Heart left ventricle (tissue), 16 donors: ENCODE measurements around the gene ARHGAP31. TPM values are rescaled to one million over a fixed set of nuclear protein-coding genes. Genes with fewer than 3 reads are reported as not detected.
A peak's percentile ranks its signal among the peaks of the same experiment; 100 is the strongest.

Experiments used
- ATAC-seq, 4 donors: fragments of 200-7000 bp; cut with Tn5 transposase; one replicate each; pipeline ENCODE4 v1.9.1; 2020 to 2022; ENCODE audit warnings: moderate library complexity in 4 of 4, mild to moderate bottlenecking in 3 of 4, moderate number of reproducible peaks in 1 of 4
- DNase-seq, 5 donors: peaks; one replicate each; pipeline ENCODE4 v3.0.0-alpha.2; 2020
- H3K27ac ChIP-seq, 12 donors: fragments of 200-600 bp; sonication (generic) in 4 of 12; one replicate each; pipeline versions ENCODE4 v1.5.0 to v1.8.0; 2016 to 2022; ENCODE audit warnings: mild to moderate bottlenecking in 2 of 12
- H3K27me3 ChIP-seq, 9 donors: fragments of 200-600 bp; sonication (generic) in 2 of 9; one replicate each; pipeline versions ENCODE4 v1.5.1 to v1.8.0; 2016 to 2022; ENCODE audit warnings: mild to moderate bottlenecking in 3 of 9
- H3K36me3 ChIP-seq, 9 donors: fragments of 200-600 bp; sonication (generic) in 2 of 9; one replicate each; pipeline versions ENCODE4 v1.5.0 to v1.8.0; 2018 to 2022; ENCODE audit warnings: mild to moderate bottlenecking in 2 of 9
- H3K4me1 ChIP-seq, 12 donors: fragments of 200-600 bp; sonication (generic) in 4 of 12; one replicate each; pipeline versions ENCODE4 v1.5.0 to v1.8.0; 2016 to 2022; ENCODE audit warnings: mild to moderate bottlenecking in 3 of 12
- H3K4me3 ChIP-seq, 12 donors: fragments of 200-600 bp; sonication (generic) in 4 of 12; one replicate each; pipeline versions ENCODE4 v1.5.0 to v1.8.0; 2017 to 2022; ENCODE audit warnings: mild to moderate bottlenecking in 9 of 12, moderate library complexity in 4 of 12
- H3K9me3 ChIP-seq, 12 donors: fragments of 200-600 bp; sonication (generic) in 4 of 12; one replicate each; pipeline versions ENCODE4 v1.5.0 to v1.8.0; 2016 to 2022; ENCODE audit warnings: mild to moderate bottlenecking in 1 of 12
- CTCF ChIP-seq, 12 donors: fragments of 200-600 bp; sonication (generic) in 4 of 12; IDR thresholded peaks; one replicate each; pipeline versions ENCODE4 v1.5.0 to v1.8.0; 2018 to 2022; ENCODE audit warnings: antibody characterized with exemption in 12 of 12, mild to moderate bottlenecking in 5 of 12
- POLR2A ChIP-seq, 2 donors: fragments of 450-650 bp; IDR thresholded peaks; one replicate each; pipeline ENCODE4 v1.6.1; 2017; ENCODE audit warnings: antibody characterized with exemption in 2 of 2, mild to moderate bottlenecking in 2 of 2, moderate library complexity in 2 of 2
- WGBS, 4 donors: extraction: QIAGEN DNeasy Blood & Tissue Kit in 2 of 4; methylation state at CpG; one replicate each; pipeline versions ENCODE4 v1.1.5 to v1.1.7; 2013 to 2018; 5-methylcytosine and 5-hydroxymethylcytosine counted together
- intact Hi-C, 10 donors: fragments of 100-400 bp; cut with DNase I; formaldehyde crosslinking; loops; one replicate each; pipeline versions ENCODE4 v1.11.1 to v1.14.2; 2022
- polyA plus RNA-seq, 2 donors: library from polyadenylated mRNA; stranded (reverse); fragments of 200-250 nt; gene quantifications; one replicate each; pipeline ENCODE4 v1.2.3, GENCODE V29; 2013
- total RNA-seq, 9 donors: library from RNA; depleted of rRNA in 2 of 9; stranded (reverse); fragments of >200 nt in 2 of 9; fragmentation: NEBNext Ultra II Directional in 3 of 9; extraction: Animal tissue kit (Norgen Biotek cat#: 25700) in 3 of 9; gene quantifications; one replicate each; pipeline versions ENCODE4 v1.1.0 to v1.2.4, GENCODE V29; 2016 to 2023
- donor health status: ischemic (EF 13 %, LVEDD 7.1; RV severe dilation, severe dysfunction).
- donor health status: healthy with polysubstance abuse.
- donor health status: DM: no; HTN: yes; CAD: no.
- donor health status: DM: no; HTN: no; CAD: no.
- donor health status: ischemic (EF 25% LVEDD 6.9; RV normal size, moderate dysfunction).
- donor health status: ischemic (EF 25% LVEDD 5.7; RV mildly dilated, moderate dysfunction).
- donor health status: healthy.
- donor health status: DM: yes; HTN: yes; CAD: no.
- donor health status: ischemic (EF 35%, LVEDD 5.7; RV mildly dilated, moderate dysfunction).
- donor health status: nonischemic (EF 11% LVEDD 7.7; RV severe dilation, severe dysfunction).
- donor health status: DM: yes; HTN: yes; CAD: no.
- donor health status: PGD.
- donor health status: ischemic (EF 29% LVEDD 5.4; RV normal size, mild dysfunction).
- donor health status: nonischemic (EF 23%, LVEDD 6.1; RV moderate dilation, normal function).

Gene ARHGAP31
- total and polyA plus RNA-seq, 11 donors = 10.4 to 79.1 (median 33.5) TPM

GRCh38 chr3:119297169-119297568 is 3.0 kb downstream of the ARHGAP31 start:
- H3K27me3 ChIP-seq = no peaks in the 10 kb centered on the region
- H3K4me1 ChIP-seq = peaks cover 3 to 78% (median 70%) of the 10 kb centered on the region in 12 donors
- DNase-seq = peak in 2 of 5 donors; percentile 38 to 59
- no peak for ATAC-seq
- TF ChIP-seq CTCF (IDR thresholded peaks at IDR 0.05) = no peak
- no peak for TF ChIP-seq POLR2A (IDR thresholded peaks at IDR 0.05)
- H3K9me3 ChIP-seq = no peaks in the 10 kb centered on the region
- peak overlapping the region; percentile 7 to 100 (median 98) for H3K27ac ChIP-seq
- peaks cover 0 to 27% (median 15%) of the 10 kb centered on the region in 9 donors for H3K36me3 ChIP-seq
- intact Hi-C loops = loop anchor here in 3 of 10 donors (5.0 kb wide), 3 partner anchors 35 to 55 kb away; no protein-coding TSS in a partner anchor
- peak overlapping the region in 11 of 12 donors; percentile 74 to 97 (median 88) for H3K4me3 ChIP-seq

- intact Hi-C loops = loop anchor here in 3 of 10 donors (2.0 to 5.0 kb wide), 4 partner anchors 16 to 54 kb away; no protein-coding TSS in a partner anchor
- Histone ChIP-seq H3K27me3 (no peaks in the 10 kb centered on the region), H3K36me3 (peaks cover 0 to 35% (median 21%) of the 10 kb centered on the region in 9 donors), H3K27ac (peak overlapping the region in 1 of 12 donors; percentile 6), H3K4me3 (peak overlapping the region in 5 of 12 donors; percentile 5 to 31 (median 15)), H3K9me3 (no peaks in the 10 kb centered on the region), H3K4me1 (peaks cover 9 to 81% (median 70%) of the 10 kb centered on the region in 12 donors)
- 67 to 78% (median 69%) methylated on average over 11 of the region's 11 CpGs for WGBS, 4 donors
- TF ChIP-seq POLR2A (IDR thresholded peaks at IDR 0.05) (no peak), CTCF (IDR thresholded peaks at IDR 0.05) (no peak)
- ATAC-seq = no peak
- DNase-seq = peak in 1 of 5 donors; percentile 2
These were observed 4.4 kb downstream of the ARHGAP31 start for GRCh38 chr3:119298565-119298941.

- ATAC-seq = peak in 3 of 4 donors; percentile 29 to 48 (median 44)
These were observed 6.8 kb downstream of the ARHGAP31 start for GRCh38 chr3:119300991-119301391.

GRCh38 chr3:119301662-119302061 is 7.5 kb downstream of the ARHGAP31 start:
- intact Hi-C loops = no loop called here
- H3K27me3 ChIP-seq = no peaks in the 10 kb centered on the region
- 68 to 75% (median 72%) methylated on average over 3 of the region's 3 CpGs for WGBS, 4 donors
- H3K36me3 ChIP-seq = peaks cover 0 to 40% (median 21%) of the 10 kb centered on the region in 9 donors
- H3K9me3 ChIP-seq = no peaks in the 10 kb centered on the region
- DNase-seq (no peak), ATAC-seq (peak in 3 of 4 donors; percentile 24 to 55 (median 43))
- peaks cover 17 to 97% (median 84%) of the 10 kb centered on the region in 12 donors for H3K4me1 ChIP-seq
- H3K4me3 ChIP-seq = no peak overlapping the region
- H3K27ac ChIP-seq = peak overlapping the region in 2 of 12 donors; percentile 13 to 82
- TF ChIP-seq CTCF (IDR thresholded peaks at IDR 0.05) (no peak), POLR2A (IDR thresholded peaks at IDR 0.05) (no peak)

More at GRCh38 chr3:119300991-119301391, 6.8 kb downstream of the ARHGAP31 start:
- 39 to 47% (median 44%) methylated on average over 5 of the region's 5 CpGs for WGBS, 4 donors
- H3K27me3 ChIP-seq = no peaks in the 10 kb centered on the region
- H3K4me3 ChIP-seq = no peak overlapping the region
- intact Hi-C loops = no loop called here
- peaks cover 0 to 41% (median 21%) of the 10 kb centered on the region in 9 donors for H3K36me3 ChIP-seq
- DNase-seq = no peak
- no peaks in the 10 kb centered on the region for H3K9me3 ChIP-seq
- H3K4me1 ChIP-seq = peaks cover 17 to 100% (median 88%) of the 10 kb centered on the region in 12 donors
- peak overlapping the region in 7 of 12 donors; percentile 12 to 82 (median 21) for H3K27ac ChIP-seq
- TF ChIP-seq CTCF (IDR thresholded peaks at IDR 0.05) = no peak
